GM23338 (cell line): ENCODE results near the gene TSC22D1. TPM values are rescaled to one million over a fixed set of nuclear protein-coding genes. Genes with fewer than 3 reads are reported as not detected.
A peak's percentile ranks its signal among the peaks of the same experiment; 100 is the strongest.

Source experiments
- ATAC-seq: fragments of 200-7000 bp; cut with Tn5 transposase; 3 replicates; pipeline ENCODE4 v1.9.1; 2020
- DNase-seq: peaks from one replicate; pipeline ENCODE4 v3.0.0-alpha.2; 2015; ENCODE audit warnings: low spot score
- H2AFZ ChIP-seq: fragments of 200-600 bp; sonication (generic); 2 replicates; pipeline ENCODE4 v1.8.0; 2016; ENCODE audit warnings: antibody characterized with exemption, mild to moderate bottlenecking, moderate library complexity
- H3F3A ChIP-seq: fragments of 200-600 bp; sonication (generic); replicated peaks from 2 replicates; pipeline ENCODE4 v1.8.0; 2017; ENCODE audit warnings: antibody characterized with exemption, mixed run types, low read depth
- H3K27ac ChIP-seq: fragments of 200-600 bp; sonication (generic); 2 replicates; pipeline ENCODE4 v1.6.1; 2016; ENCODE audit warnings: low read depth
- H3K27me3 ChIP-seq: fragments of 200-600 bp; sonication (generic); 2 replicates; pipeline ENCODE4 v1.8.0; 2016; ENCODE audit warnings: mild to moderate bottlenecking, mixed run types, moderate library complexity; ENCODE audit not compliant: insufficient read depth
- H3K36me3 ChIP-seq: fragments of 200-600 bp; sonication (generic); 2 replicates; pipeline ENCODE4 v1.8.0; 2016; ENCODE audit warnings: mild to moderate bottlenecking; ENCODE audit not compliant: insufficient read depth
- H3K4me1 ChIP-seq: fragments of 200-600 bp; sonication (generic); 2 replicates; pipeline ENCODE4 v1.8.0; 2016; ENCODE audit warnings: mild to moderate bottlenecking, moderate library complexity; ENCODE audit not compliant: insufficient read depth
- H3K4me2 ChIP-seq: fragments of 200-600 bp; sonication (generic); 2 replicates; pipeline ENCODE4 v1.7.1; 2017; ENCODE audit warnings: mixed run types
- H3K4me3 ChIP-seq: fragments of 200-600 bp; sonication (generic); 2 replicates; pipeline ENCODE4 v1.6.1; 2016; ENCODE audit warnings: mixed run types
- H3K79me2 ChIP-seq: fragments of 200-600 bp; sonication (generic); replicated peaks from 2 replicates; pipeline ENCODE4 v1.8.0; 2017; ENCODE audit warnings: mild to moderate bottlenecking; ENCODE audit not compliant: insufficient read depth
- H3K9me2 ChIP-seq: fragments of 200-600 bp; sonication (generic); 2 replicates; pipeline ENCODE4 v1.8.0; 2017; ENCODE audit not compliant: insufficient read depth
- H4K20me1 ChIP-seq: fragments of 200-600 bp; sonication (generic); replicated peaks from 2 replicates; pipeline ENCODE4 v1.8.0; 2017; ENCODE audit warnings: mild to moderate bottlenecking; ENCODE audit not compliant: insufficient read depth
- H3K27ac Mint-ChIP-seq: 2 replicates; pipeline ENCODE4 v1.8.0; 2020; ENCODE audit warnings: inconsistent platforms, mild to moderate bottlenecking, moderate library complexity, mixed read lengths
- H3K27me3 Mint-ChIP-seq: 3 replicates; pipeline ENCODE4 v1.8.0; 2022; ENCODE audit warnings: low read depth, mild to moderate bottlenecking, moderate library complexity, mixed read lengths, inconsistent platforms; ENCODE audit not compliant: insufficient read depth, poor library complexity
- H3K36me3 Mint-ChIP-seq: 3 replicates; pipeline ENCODE4 v1.8.0; 2021; ENCODE audit warnings: low read depth, mild to moderate bottlenecking, inconsistent platforms, moderate library complexity, mixed read lengths
- H3K4me1 Mint-ChIP-seq: 3 replicates; pipeline ENCODE4 v1.8.0; 2020; ENCODE audit warnings: mild to moderate bottlenecking, inconsistent platforms, mixed read lengths
- H3K4me3 Mint-ChIP-seq: 3 replicates; pipeline ENCODE4 v1.8.0; 2021; ENCODE audit warnings: moderate library complexity, mild to moderate bottlenecking, inconsistent platforms, mixed read lengths
- H3K9me3 Mint-ChIP-seq: 3 replicates; pipeline ENCODE4 v1.8.0; 2020; ENCODE audit warnings: moderate library complexity, mild to moderate bottlenecking, inconsistent platforms, mixed read lengths
- CREB1 ChIP-seq: fragments of 250-450 bp; sonication (Bioruptor Pico); IDR thresholded peaks from 2 replicates; pipeline ENCODE4 v1.5.0; 2020; ENCODE audit warnings: low read depth, mild to moderate bottlenecking, moderate library complexity
- EZH2phosphoT487 ChIP-seq: fragments of 200-600 bp; sonication (generic); IDR thresholded peaks from one replicate; pipeline ENCODE4 v1.8.1; 2018; ENCODE audit warnings: antibody characterized with exemption; ENCODE audit not compliant: unreplicated experiment
- NANOG ChIP-seq: IDR thresholded peaks from 2 replicates; pipeline ENCODE4 v1.6.1; 2016; ENCODE audit warnings: antibody characterized with exemption, borderline replicate concordance
- POLR2AphosphoS5 ChIP-seq: IDR thresholded peaks from 2 replicates; pipeline ENCODE4 v1.6.1; 2016; ENCODE audit warnings: antibody characterized with exemption, low read depth
- ZNF114 ChIP-seq: fragments of 250-450 bp; sonication (Bioruptor Pico); IDR thresholded peaks from 2 replicates; pipeline ENCODE4 v1.5.0; 2020; ENCODE audit warnings: mild to moderate bottlenecking, moderate library complexity
- ZNF331 ChIP-seq: fragments of 250-450 bp; sonication (Bioruptor Pico); IDR thresholded peaks from 2 replicates; pipeline ENCODE4 v1.5.0; 2020; ENCODE audit warnings: low read depth, mild to moderate bottlenecking, moderate library complexity
- polyA plus RNA-seq: library from polyadenylated mRNA; unstranded; fragments of >200 nt; fragmentation: Nextera tagmentation; extraction: Ambion mirVana; gene quantifications from 2 replicates; pipeline ENCODE4 v1.2.1, GENCODE V29; 2016
- total RNA-seq: library from RNA; depleted of rRNA; stranded (reverse); fragments of >200 nt; shearing (Covaris generic); gene quantifications from 2 replicates; pipeline ENCODE4 v1.2.3, GENCODE V29; 2014
- TF ChIP-seq, protein P1 (sequence below): fragments of 250-450 bp; sonication (Bioruptor Pico); IDR thresholded peaks from 2 replicates; pipeline ENCODE4 v1.5.0; 2020; ENCODE audit warnings: mild to moderate bottlenecking, moderate library complexity
- TF ChIP-seq, protein P2 (sequence below): IDR thresholded peaks from one replicate; pipeline ENCODE4 v1.6.1; 2018; ENCODE audit warnings: antibody characterized with exemption; ENCODE audit not compliant: unreplicated experiment
- TF ChIP-seq, protein P3 (sequence below): IDR thresholded peaks from 2 replicates; pipeline ENCODE4 v1.6.1; 2016; ENCODE audit warnings: antibody characterized with exemption

TSC22D1 gene
- total and polyA plus RNA-seq, 2 experiments from 2014 or later: 58.5 to 114 TPM

DNA sequence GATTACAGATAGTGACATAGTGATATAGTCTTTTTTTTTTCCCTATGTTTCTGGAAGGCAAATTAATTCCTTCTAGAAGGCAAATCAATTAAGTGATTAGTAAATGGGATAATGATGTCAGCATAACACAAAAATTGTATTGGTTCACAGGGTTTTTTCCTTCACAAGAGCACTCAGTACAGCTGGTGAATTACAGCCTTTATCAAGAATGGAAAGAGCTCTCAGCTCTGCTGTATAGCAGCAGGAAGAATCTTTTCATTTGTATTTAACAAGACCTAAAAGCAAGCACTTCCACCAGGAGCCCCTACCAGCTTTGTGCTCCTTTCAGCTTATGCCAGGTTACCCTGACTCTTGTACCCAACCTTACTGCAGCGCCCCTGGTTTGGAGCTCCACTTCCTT lies 111.7 kb downstream of the TSC22D1 start:
- Histone ChIP-seq H3K4me2 (no peak overlapping the region), H3K27ac (no peak overlapping the region), H3K36me3 (no peaks in the 10 kb centered on the region), H3K27me3 (no peaks in the 10 kb centered on the region), H3K4me1 (peaks cover 13% of the 10 kb centered on the region), H2AFZ (no peak overlapping the region), H3K9me2 (no peaks in the 10 kb centered on the region), H3K4me3 (no peak overlapping the region), H4K20me1 (peaks cover 5% of the 10 kb centered on the region; the same call in 1 of the 2 replicates), H3F3A (no peaks in the 10 kb centered on the region), H3K79me2 (peaks cover 85% of the 10 kb centered on the region)
- Mint-ChIP-seq H3K27ac (no peak overlapping the region), H3K27me3 (peaks cover 2% of the 10 kb centered on the region), H3K4me3 (no peak overlapping the region), H3K36me3 (peaks cover 13% of the 10 kb centered on the region; the same call in 2 of the 3 replicates), H3K9me3 (peaks cover 3% of the 10 kb centered on the region; the same call in 2 of the 3 replicates), H3K4me1 (peaks cover 12% of the 10 kb centered on the region)
- peak; percentile 39; the same call in 2 of the 3 replicates for ATAC-seq
- DNase-seq: no peak
- TF ChIP-seq EZH2phosphoT487: no peak

DNA sequence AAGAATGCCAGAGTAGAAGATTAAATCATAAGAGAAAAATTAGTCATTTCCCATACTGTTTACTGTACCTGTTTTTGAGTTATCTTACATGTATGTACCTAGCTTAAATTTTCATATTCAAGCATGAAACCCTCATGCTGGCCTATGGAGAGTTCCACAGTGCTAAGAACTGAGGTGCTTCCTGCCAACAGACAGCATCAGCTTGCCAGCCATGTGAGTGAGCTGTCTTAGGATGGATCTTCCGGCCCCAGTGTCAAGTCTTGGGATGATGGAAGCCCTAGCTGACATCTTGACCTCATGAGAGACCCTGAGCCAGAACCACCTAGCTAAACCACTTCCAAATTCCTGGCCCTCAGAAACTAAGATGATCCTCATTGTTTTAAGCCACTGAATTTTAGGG lies 112.4 kb downstream of the TSC22D1 start:
- peaks cover 13% of the 10 kb centered on the region for H3K4me1 ChIP-seq
- peaks cover 78% of the 10 kb centered on the region for H3K79me2 ChIP-seq
- H3K27me3 Mint-ChIP-seq: no peaks in the 10 kb centered on the region
- no peak overlapping the region for H3K4me2 ChIP-seq
- H3K9me3 Mint-ChIP-seq: peaks cover 10% of the 10 kb centered on the region; the same call in 2 of the 3 replicates
- no peaks in the 10 kb centered on the region for H3K36me3 ChIP-seq
- no peak for ATAC-seq
- H3K4me3 Mint-ChIP-seq: no peak overlapping the region
- DNase-seq: no peak
- no peaks in the 10 kb centered on the region for H3F3A ChIP-seq
- no peak for TF ChIP-seq ZNF114 (CRISPR knock-in tag)
- TF ChIP-seq CREB1 (CRISPR knock-in tag): no peak
- TF ChIP-seq, protein P1, sequence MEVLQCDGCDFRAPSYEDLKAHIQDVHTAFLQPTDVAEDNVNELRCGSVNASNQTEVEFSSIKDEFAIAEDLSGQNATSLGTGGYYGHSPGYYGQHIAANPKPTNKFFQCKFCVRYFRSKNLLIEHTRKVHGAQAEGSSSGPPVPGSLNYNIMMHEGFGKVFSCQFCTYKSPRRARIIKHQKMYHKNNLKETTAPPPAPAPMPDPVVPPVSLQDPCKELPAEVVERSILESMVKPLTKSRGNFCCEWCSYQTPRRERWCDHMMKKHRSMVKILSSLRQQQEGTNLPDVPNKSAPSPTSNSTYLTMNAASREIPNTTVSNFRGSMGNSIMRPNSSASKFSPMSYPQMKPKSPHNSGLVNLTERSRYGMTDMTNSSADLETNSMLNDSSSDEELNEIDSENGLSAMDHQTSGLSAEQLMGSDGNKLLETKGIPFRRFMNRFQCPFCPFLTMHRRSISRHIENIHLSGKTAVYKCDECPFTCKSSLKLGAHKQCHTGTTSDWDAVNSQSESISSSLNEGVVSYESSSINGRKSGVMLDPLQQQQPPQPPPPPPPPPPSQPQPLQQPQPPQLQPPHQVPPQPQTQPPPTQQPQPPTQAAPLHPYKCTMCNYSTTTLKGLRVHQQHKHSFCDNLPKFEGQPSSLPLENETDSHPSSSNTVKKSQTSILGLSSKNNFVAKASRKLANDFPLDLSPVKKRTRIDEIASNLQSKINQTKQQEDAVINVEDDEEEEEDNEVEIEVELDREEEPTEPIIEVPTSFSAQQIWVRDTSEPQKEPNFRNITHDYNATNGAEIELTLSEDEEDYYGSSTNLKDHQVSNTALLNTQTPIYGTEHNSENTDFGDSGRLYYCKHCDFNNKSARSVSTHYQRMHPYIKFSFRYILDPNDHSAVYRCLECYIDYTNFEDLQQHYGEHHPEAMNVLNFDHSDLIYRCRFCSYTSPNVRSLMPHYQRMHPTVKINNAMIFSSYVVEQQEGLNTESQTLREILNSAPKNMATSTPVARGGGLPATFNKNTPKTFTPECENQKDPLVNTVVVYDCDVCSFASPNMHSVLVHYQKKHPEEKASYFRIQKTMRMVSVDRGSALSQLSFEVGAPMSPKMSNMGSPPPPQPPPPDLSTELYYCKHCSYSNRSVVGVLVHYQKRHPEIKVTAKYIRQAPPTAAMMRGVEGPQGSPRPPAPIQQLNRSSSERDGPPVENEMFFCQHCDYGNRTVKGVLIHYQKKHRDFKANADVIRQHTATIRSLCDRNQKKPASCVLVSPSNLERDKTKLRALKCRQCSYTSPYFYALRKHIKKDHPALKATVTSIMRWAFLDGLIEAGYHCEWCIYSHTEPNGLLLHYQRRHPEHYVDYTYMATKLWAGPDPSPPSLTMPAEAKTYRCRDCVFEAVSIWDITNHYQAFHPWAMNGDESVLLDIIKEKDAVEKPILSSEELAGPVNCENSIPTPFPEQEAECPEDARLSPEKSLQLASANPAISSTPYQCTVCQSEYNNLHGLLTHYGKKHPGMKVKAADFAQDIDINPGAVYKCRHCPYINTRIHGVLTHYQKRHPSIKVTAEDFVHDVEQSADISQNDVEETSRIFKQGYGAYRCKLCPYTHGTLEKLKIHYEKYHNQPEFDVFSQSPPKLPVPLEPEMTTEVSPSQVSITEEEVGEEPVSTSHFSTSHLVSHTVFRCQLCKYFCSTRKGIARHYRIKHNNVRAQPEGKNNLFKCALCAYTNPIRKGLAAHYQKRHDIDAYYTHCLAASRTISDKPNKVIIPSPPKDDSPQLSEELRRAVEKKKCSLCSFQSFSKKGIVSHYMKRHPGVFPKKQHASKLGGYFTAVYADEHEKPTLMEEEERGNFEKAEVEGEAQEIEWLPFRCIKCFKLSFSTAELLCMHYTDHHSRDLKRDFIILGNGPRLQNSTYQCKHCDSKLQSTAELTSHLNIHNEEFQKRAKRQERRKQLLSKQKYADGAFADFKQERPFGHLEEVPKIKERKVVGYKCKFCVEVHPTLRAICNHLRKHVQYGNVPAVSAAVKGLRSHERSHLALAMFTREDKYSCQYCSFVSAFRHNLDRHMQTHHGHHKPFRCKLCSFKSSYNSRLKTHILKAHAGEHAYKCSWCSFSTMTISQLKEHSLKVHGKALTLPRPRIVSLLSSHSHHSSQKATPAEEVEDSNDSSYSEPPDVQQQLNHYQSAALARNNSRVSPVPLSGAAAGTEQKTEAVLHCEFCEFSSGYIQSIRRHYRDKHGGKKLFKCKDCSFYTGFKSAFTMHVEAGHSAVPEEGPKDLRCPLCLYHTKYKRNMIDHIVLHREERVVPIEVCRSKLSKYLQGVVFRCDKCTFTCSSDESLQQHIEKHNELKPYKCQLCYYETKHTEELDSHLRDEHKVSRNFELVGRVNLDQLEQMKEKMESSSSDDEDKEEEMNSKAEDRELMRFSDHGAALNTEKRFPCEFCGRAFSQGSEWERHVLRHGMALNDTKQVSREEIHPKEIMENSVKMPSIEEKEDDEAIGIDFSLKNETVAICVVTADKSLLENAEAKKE (CRISPR knock-in tag): no peak
- TF ChIP-seq NANOG: no peak
- TF ChIP-seq, protein P2, sequence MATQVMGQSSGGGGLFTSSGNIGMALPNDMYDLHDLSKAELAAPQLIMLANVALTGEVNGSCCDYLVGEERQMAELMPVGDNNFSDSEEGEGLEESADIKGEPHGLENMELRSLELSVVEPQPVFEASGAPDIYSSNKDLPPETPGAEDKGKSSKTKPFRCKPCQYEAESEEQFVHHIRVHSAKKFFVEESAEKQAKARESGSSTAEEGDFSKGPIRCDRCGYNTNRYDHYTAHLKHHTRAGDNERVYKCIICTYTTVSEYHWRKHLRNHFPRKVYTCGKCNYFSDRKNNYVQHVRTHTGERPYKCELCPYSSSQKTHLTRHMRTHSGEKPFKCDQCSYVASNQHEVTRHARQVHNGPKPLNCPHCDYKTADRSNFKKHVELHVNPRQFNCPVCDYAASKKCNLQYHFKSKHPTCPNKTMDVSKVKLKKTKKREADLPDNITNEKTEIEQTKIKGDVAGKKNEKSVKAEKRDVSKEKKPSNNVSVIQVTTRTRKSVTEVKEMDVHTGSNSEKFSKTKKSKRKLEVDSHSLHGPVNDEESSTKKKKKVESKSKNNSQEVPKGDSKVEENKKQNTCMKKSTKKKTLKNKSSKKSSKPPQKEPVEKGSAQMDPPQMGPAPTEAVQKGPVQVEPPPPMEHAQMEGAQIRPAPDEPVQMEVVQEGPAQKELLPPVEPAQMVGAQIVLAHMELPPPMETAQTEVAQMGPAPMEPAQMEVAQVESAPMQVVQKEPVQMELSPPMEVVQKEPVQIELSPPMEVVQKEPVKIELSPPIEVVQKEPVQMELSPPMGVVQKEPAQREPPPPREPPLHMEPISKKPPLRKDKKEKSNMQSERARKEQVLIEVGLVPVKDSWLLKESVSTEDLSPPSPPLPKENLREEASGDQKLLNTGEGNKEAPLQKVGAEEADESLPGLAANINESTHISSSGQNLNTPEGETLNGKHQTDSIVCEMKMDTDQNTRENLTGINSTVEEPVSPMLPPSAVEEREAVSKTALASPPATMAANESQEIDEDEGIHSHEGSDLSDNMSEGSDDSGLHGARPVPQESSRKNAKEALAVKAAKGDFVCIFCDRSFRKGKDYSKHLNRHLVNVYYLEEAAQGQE: no peak
- TF ChIP-seq POLR2AphosphoS5: no peak
- TF ChIP-seq ZNF331: no peak
- TF ChIP-seq, protein P3, sequence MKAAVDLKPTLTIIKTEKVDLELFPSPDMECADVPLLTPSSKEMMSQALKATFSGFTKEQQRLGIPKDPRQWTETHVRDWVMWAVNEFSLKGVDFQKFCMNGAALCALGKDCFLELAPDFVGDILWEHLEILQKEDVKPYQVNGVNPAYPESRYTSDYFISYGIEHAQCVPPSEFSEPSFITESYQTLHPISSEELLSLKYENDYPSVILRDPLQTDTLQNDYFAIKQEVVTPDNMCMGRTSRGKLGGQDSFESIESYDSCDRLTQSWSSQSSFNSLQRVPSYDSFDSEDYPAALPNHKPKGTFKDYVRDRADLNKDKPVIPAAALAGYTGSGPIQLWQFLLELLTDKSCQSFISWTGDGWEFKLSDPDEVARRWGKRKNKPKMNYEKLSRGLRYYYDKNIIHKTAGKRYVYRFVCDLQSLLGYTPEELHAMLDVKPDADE: no peak
- no peak overlapping the region for H3K27ac ChIP-seq
- H3K4me3 ChIP-seq: no peak overlapping the region
- H3K4me1 Mint-ChIP-seq: peaks cover 12% of the 10 kb centered on the region
- no peaks in the 10 kb centered on the region for H3K9me2 ChIP-seq
- H3K27me3 ChIP-seq: no peaks in the 10 kb centered on the region
- no peak overlapping the region for H3K27ac Mint-ChIP-seq
- H2AFZ ChIP-seq: no peak overlapping the region
- H3K36me3 Mint-ChIP-seq: peaks cover 20% of the 10 kb centered on the region
- peaks cover 5% of the 10 kb centered on the region; the same call in 1 of the 2 replicates for H4K20me1 ChIP-seq
